Endothelial cell of umbilical vein (primary cell): Measurements from ENCODE around the gene TTK. TPM values are rescaled to one million over a fixed set of nuclear protein-coding genes. Genes with fewer than 3 reads are reported as not detected.

Source experiments
- BruUV-seq: library from RNA; stranded (reverse); fragments of 400-500 nt; replicated peaks from 2 replicates; lab custom pipeline; 2021; lab: Mats Ljungman, UMichigan
- CTCF ChIA-PET: fragments of 300-600, 350-600 bp; sonication (Branson Sonifier 250); formaldehyde crosslinking; loops from one replicate; lab custom pipeline; 2021; ENCODE audit warnings: antibody characterized with exemption, inconsistent platforms; lab: Charles Lee
- POLR2A ChIA-PET: fragments of 300-600, 350-600 bp; sonication (Branson Sonifier 250); formaldehyde crosslinking; loops from one replicate; lab custom pipeline; 2021; ENCODE audit warnings: antibody characterized with exemption, inconsistent platforms; lab: Charles Lee
- DNase-seq: peaks from one replicate; pipeline ENCODE4 v3.0.0-alpha.2; 2011; ENCODE audit warnings: low read depth, low spot score
- FAIRE-seq: peaks from 2 replicates; lab custom pipeline; 2011; peaks lifted over from hg19 to GRCh38; lab: Jason Lieb, UNC
- H2AFZ ChIP-seq: 2 replicates; pipeline ENCODE4 v1.6.0; 2012; ENCODE audit warnings: low read depth, low read length, control low read depth, inconsistent platforms
- H3K27ac ChIP-seq: 2 replicates; pipeline ENCODE4 v1.5.1; 2011; ENCODE audit warnings: low read depth, mild to moderate bottlenecking, control low read depth, low read length, moderate library complexity; ENCODE audit not compliant: insufficient read depth
- H3K27me3 ChIP-seq, 2 experiments: 2 replicates each; pipeline versions ENCODE4 v1.6.0 to v1.6.1; 2011; ENCODE audit warnings: low read length in 2 of 2, mixed read lengths in 1 of 2; ENCODE audit not compliant: control insufficient read depth in 2 of 2, insufficient read depth in 2 of 2
- H3K36me3 ChIP-seq, 2 experiments: 2 replicates in 1 of 2; 3 replicates in 1 of 2; pipeline ENCODE4 v1.5.1; 2011; ENCODE audit warnings: low read length in 2 of 2, mild to moderate bottlenecking in 1 of 2, moderate library complexity in 1 of 2; ENCODE audit not compliant: control insufficient read depth in 2 of 2, insufficient read depth in 2 of 2; ENCODE audit errors: extremely low read depth in 1 of 2
- H3K4me1 ChIP-seq: 3 replicates; pipeline ENCODE4 v1.5.1; 2011; ENCODE audit warnings: mild to moderate bottlenecking, low read length; ENCODE audit not compliant: control insufficient read depth, insufficient read depth; ENCODE audit errors: extremely low read depth
- H3K4me2 ChIP-seq: 2 replicates; pipeline ENCODE4 v1.6.1; 2011; ENCODE audit warnings: low read length, control low read depth, mixed read lengths; ENCODE audit not compliant: insufficient read depth
- H3K4me3 ChIP-seq, 3 experiments: fragments of 200-600 bp in 1 of 3; sonication (generic), shearing (Covaris generic) in 1 of 3; replicated peaks in 1 of 3; 2 replicates each; pipeline ENCODE4 v1.5.1; 2011 to 2016; ENCODE audit warnings: control low read depth in 3 of 3, low read length in 3 of 3, mild to moderate bottlenecking in 2 of 3, inconsistent platforms in 1 of 3, low read depth in 1 of 3, moderate library complexity in 1 of 3; ENCODE audit not compliant: insufficient read depth in 1 of 3
- H3K79me2 ChIP-seq: 2 replicates; pipeline ENCODE4 v1.6.0; 2012; ENCODE audit warnings: low read length, inconsistent platforms; ENCODE audit not compliant: control insufficient read depth, insufficient read depth
- H3K9ac ChIP-seq: replicated peaks from 2 replicates; pipeline ENCODE3; 2011; ENCODE audit warnings: low read length, control low read depth; ENCODE audit not compliant: insufficient read depth; ENCODE audit errors: extremely low read depth
- H3K9me1 ChIP-seq: replicated peaks from 3 replicates; pipeline ENCODE4 v1.6.0; 2011; ENCODE audit warnings: mild to moderate bottlenecking, low read length; ENCODE audit not compliant: control insufficient read depth, insufficient read depth; ENCODE audit errors: extremely low read depth
- H3K9me3 ChIP-seq: replicated peaks from 2 replicates; pipeline ENCODE4 v1.5.1; 2012; ENCODE audit warnings: low read length, inconsistent platforms; ENCODE audit not compliant: control insufficient read depth, insufficient read depth
- H4K20me1 ChIP-seq: replicated peaks from 2 replicates; pipeline ENCODE3; 2011; ENCODE audit warnings: mild to moderate bottlenecking, low read length; ENCODE audit not compliant: control insufficient read depth, insufficient read depth; ENCODE audit errors: extremely low read depth
- CTCF ChIP-seq, 2 donors: IDR thresholded peaks; 1 replicate in 1 of 2; 2 replicates in 1 of 2; pipeline ENCODE4 v1.5.1; 2011; ENCODE audit warnings: low read length in 2 of 2, mild to moderate bottlenecking in 2 of 2, moderate library complexity in 2 of 2, control low read depth in 1 of 2, inconsistent platforms in 1 of 2, low read depth in 1 of 2; ENCODE audit not compliant: insufficient read depth in 1 of 2; ENCODE audit errors: extremely low read depth in 1 of 2
- EZH2 ChIP-seq: IDR thresholded peaks from 2 replicates; pipeline ENCODE4 v1.6.1; 2012; ENCODE audit warnings: borderline replicate concordance, low read depth, mild to moderate bottlenecking, moderate library complexity, low read length, inconsistent platforms; ENCODE audit not compliant: severe bottlenecking
- FOS ChIP-seq: IDR thresholded peaks from 2 replicates; pipeline ENCODE4 v1.6.1; 2011; ENCODE audit warnings: mild to moderate bottlenecking, low read length, moderate library complexity, borderline replicate concordance; ENCODE audit not compliant: insufficient read depth
- GATA2 ChIP-seq: IDR thresholded peaks from 2 replicates; pipeline ENCODE4 v1.7.0; 2011; ENCODE audit warnings: low read depth, mild to moderate bottlenecking, moderate library complexity, mixed read lengths, low read length; ENCODE audit not compliant: insufficient read length, insufficient read depth
- JUN ChIP-seq: IDR thresholded peaks from 2 replicates; pipeline ENCODE4 v1.6.1; 2011; ENCODE audit warnings: borderline replicate concordance, low read depth; ENCODE audit not compliant: insufficient read length, insufficient read depth
- MAX ChIP-seq: IDR thresholded peaks from 2 replicates; pipeline ENCODE4 v1.6.1; 2011; ENCODE audit not compliant: insufficient read depth, insufficient read length
- MYC ChIP-seq: IDR thresholded peaks from one replicate; pipeline ENCODE4 v1.6.1; 2011; ENCODE audit warnings: mild to moderate bottlenecking, low read depth, low read length
- POLR2A ChIP-seq: IDR thresholded peaks from 2 replicates; pipeline ENCODE4 v1.6.1; 2012; ENCODE audit warnings: low read depth, mild to moderate bottlenecking, control low read depth, low read length
- POLR2AphosphoS5 ChIP-seq: IDR thresholded peaks from 2 replicates; pipeline ENCODE4 v1.6.1; 2012; ENCODE audit warnings: low read depth, mild to moderate bottlenecking, control low read depth, low read length, moderate library complexity; ENCODE audit not compliant: insufficient read depth
- dilution Hi-C: fragments of 300-500 bp; cut with MboI; formaldehyde crosslinking; loops from one replicate; pipeline ENCODE4 v1.15.0; 2019; ENCODE audit warnings: low sequenced_read_pairs; ENCODE audit not compliant: extremely low pct_ligation_motif_present
- intact Hi-C: fragments of 100-400 bp; cut with micrococcal nuclease; formaldehyde crosslinking; loops from one replicate; pipeline ENCODE4 v1.10.0; 2022
- polyA plus RNA-seq, 4 experiments: library from polyadenylated mRNA; depleted of rRNA in 3 of 4; stranded (reverse) in 3 of 4; unstranded in 1 of 4; fragments of >200 nt; gene quantifications; 2 replicates each; pipeline versions ENCODE4 v1.2.1 to v1.2.3, GENCODE V29; 2011 to 2012; ENCODE audit warnings: missing spikeins in 1 of 4
- total RNA-seq: library from RNA; stranded (reverse); gene quantifications from 2 replicates; pipeline ENCODE4 v1.2.3, GENCODE V29; 2021

TTK gene
- total and polyA plus RNA-seq, 2 donors (not counting 3 experiments of a cell fraction or from before 2014, with no cell fraction given): 4.1 to 29.4 TPM

GRCh38 chr6:79964607-79965081, 39.8 kb upstream of the TTK start:
- TF ChIP-seq MYC (no peak), POLR2A (no peak), GATA2 (no peak), POLR2AphosphoS5 (no peak), MAX (no peak), FOS (no peak), JUN (no peak), CTCF (IDR thresholded peaks at IDR 0.05; ENCODE audit: extremely low read depth in 1 of 2, insufficient read depth in 1 of 2, low read depth in 1 of 2, low read length in 2 of 2) (no peak), EZH2 (no peak)
- FAIRE-seq (no peak), DNase-seq (no peak)
- Histone ChIP-seq H3K27ac (no peak overlapping the region), H3K36me3 (no peaks in the 10 kb centered on the region), H3K79me2 (no peaks in the 10 kb centered on the region), H3K27me3 (peaks cover 3 to 27% of the 10 kb centered on the region in 2 experiments), H3K4me1 (no peaks in the 10 kb centered on the region), H3K4me3 (no peak overlapping the region), H3K4me2 (no peak overlapping the region), H3K9ac (no peak overlapping the region), H3K9me1 (no peaks in the 10 kb centered on the region), H3K9me3 (no peaks in the 10 kb centered on the region), H2AFZ (no peak overlapping the region), H4K20me1 (no peaks in the 10 kb centered on the region)
- ChIA-PET CTCF (interaction anchor here (1.3 to 1.6 kb wide), 2 partner anchors 9 to 16 kb away, joined by 3 to 8 read pairs; no protein-coding TSS in a partner anchor), POLR2A (no interaction called here)
- intact Hi-C loops (no loop called here), dilution Hi-C loops (no loop called here)
- BruUV-seq: no TSS peak
